ENCODE data around the gene KRTAP5-8.

Gene KRTAP5-8

DNA sequence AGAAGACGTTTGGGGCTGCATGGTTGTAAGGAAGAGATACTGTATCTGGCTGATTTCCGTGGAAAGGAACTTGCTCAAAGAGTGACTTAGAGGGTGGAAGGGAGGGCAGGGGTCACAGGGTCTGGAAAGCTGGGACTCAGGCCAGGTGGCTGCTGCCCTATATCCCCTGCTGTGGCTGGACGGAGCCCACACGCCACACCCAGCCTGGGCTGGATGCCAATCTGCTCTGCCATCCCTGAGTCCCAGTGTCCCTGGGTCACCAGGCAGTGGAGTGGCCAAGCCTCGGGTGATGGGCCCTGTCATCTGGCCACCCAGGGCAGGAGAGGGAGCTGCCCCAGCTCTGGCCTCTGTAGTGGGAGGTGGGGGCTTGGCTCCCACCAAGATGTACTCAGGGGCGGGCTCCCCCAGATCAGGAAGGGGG lies 37.2 kb upstream of the KRTAP5-8 start:
- no peak overlapping the region for H3K4me3 ChIP-seq (ENCODE audit: low read length)
- no peak for DNase-seq (ENCODE audit: low read depth)
- TF ChIP-seq, protein P1, sequence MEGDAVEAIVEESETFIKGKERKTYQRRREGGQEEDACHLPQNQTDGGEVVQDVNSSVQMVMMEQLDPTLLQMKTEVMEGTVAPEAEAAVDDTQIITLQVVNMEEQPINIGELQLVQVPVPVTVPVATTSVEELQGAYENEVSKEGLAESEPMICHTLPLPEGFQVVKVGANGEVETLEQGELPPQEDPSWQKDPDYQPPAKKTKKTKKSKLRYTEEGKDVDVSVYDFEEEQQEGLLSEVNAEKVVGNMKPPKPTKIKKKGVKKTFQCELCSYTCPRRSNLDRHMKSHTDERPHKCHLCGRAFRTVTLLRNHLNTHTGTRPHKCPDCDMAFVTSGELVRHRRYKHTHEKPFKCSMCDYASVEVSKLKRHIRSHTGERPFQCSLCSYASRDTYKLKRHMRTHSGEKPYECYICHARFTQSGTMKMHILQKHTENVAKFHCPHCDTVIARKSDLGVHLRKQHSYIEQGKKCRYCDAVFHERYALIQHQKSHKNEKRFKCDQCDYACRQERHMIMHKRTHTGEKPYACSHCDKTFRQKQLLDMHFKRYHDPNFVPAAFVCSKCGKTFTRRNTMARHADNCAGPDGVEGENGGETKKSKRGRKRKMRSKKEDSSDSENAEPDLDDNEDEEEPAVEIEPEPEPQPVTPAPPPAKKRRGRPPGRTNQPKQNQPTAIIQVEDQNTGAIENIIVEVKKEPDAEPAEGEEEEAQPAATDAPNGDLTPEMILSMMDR (conservative IDR thresholded peaks at IDR 0.05; ENCODE audit: low read depth, low read length), result no peak

DNA sequence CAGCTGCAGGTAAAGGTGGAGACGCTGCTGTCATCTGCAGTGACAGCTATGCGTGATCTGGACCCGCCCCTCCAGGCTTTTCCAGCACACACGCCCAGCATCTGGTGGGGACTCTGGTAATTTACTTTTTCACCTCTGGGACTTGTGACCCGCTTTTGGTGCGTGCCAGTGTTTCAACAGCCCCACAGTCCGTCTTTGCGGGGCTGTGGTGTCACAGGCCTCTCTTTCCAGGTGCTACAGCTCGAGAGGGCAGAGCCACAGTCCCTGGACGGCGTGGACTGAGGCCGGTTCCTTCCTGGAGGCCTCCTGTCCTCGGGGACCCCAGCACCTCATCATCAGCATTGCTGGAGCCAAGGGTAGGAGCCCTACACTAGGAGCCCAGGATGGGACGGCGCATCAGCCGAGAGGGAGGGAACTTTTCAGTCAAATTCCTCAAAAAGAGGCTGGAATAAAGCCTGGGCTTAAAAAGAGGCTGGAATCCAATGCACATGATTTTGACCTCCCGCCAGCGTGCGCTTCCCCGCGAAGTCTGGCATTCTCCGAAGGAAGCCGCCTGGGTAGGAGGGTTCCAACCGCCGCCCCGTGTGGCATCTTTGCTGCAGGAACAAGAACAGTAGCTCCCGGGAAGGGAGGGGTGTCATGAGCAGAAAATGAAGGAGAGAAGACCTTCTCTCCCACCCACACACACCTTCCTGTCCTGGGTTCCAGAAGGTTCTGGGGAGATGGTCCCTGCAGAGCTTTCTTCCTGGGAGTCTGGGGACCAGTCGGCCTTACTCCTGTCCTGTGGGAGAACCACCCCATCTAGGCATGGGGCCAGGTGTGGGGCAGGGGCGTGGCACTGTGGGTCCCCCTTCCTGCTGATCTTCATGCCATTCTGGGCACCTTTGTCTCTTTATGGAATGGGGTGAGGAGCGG lies 36.5 kb upstream of the KRTAP5-8 start:
- TF ChIP-seq, protein P1 (conservative IDR thresholded peaks at IDR 0.05; ENCODE audit: low read depth, low read length), result no peak
- no peak for DNase-seq (ENCODE audit: low read depth)
- no peak overlapping the region for H3K4me3 ChIP-seq (ENCODE audit: low read length)

DNA sequence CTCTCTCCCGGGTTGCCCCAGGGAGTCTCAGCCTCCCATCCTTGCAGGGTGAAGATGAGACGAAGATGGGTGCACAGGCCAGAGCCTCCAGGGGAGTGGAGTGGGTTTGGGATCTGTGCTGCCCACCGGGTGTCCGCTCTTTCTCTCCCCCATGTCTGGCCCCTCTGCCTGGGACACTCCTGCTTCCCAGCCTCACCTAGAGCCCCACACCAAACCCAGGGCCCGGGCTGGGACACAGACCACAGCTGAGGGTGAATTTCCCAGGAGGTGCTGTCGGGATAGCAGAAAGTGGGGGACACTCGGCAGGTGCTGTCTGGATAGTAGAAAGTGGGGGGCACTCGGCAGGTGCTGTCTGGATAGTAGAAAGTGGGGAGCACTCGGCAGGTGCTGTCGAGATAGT lies 35.8 kb upstream of the KRTAP5-8 start:
- no peak for DNase-seq (ENCODE audit: low read depth)
- no peak overlapping the region for H3K4me3 ChIP-seq (ENCODE audit: low read length)
- TF ChIP-seq, protein P1 (conservative IDR thresholded peaks at IDR 0.05; ENCODE audit: low read depth, low read length), result no peak

DNA sequence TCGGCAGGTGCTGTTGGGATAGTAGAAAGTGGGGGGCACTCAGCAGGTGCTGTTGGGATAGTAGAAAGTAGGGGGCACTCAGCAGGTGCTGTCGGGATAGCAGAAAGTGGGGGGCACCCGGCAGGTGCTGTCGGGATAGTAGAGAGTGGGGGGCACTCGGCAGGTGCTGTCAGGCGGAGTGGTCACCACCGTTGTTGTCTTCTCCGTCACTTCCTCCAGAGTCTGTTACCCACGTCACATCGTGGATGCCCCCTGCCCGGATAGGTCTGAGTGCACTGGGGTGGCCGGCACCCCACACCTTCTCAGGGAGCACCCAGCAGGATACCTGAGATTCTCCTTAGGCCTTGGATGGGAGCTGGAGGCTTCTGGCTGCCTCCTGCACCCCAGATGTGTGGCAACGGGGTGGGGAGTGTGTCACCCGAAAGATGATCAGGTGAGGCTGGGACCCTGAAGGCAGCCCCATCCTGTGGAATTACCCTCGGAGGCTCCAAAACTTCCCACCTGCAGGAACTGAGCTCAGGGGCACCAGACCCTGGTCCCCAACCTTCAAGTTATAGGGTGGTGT lies 34.9 kb upstream of the KRTAP5-8 start:
- no peak overlapping the region for H3K4me3 ChIP-seq (ENCODE audit: low read length)
- no peak for DNase-seq (ENCODE audit: low read depth)
- TF ChIP-seq, protein P1 (conservative IDR thresholded peaks at IDR 0.05; ENCODE audit: low read depth, low read length), result no peak

GRCh38 chr11:71504531-71504930 lies 33.3 kb upstream of the KRTAP5-8 start:
- no peak overlapping the region for H3K4me3 ChIP-seq (ENCODE audit: low read length)
- DNase-seq (ENCODE audit: low read depth), result no peak
- TF ChIP-seq, protein P1 (conservative IDR thresholded peaks at IDR 0.05; ENCODE audit: low read depth, low read length), result no peak

DNA sequence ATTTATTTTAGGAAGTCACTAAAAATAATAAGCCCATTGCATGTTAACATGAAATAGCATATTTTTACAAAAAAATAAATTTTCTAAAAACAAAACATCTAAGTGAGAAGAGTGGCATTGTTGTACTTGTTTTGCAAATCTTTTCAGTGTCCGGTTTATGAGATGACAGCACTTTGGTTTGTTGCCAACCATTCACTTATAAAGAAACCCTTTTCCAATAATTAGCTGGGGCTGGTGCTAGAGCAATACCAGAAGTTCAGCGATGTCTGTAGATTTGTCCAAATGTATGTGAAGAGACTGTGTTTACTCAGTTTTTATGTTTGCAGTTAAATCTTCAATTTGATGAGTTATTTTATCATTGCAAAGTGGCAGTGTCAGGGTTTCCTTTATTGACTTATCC lies 32.8 kb upstream of the KRTAP5-8 start:
- no peak overlapping the region for H3K4me3 ChIP-seq (ENCODE audit: low read length)
- TF ChIP-seq, protein P1 (conservative IDR thresholded peaks at IDR 0.05; ENCODE audit: low read depth, low read length), result no peak
- no peak for DNase-seq (ENCODE audit: low read depth)

DNA sequence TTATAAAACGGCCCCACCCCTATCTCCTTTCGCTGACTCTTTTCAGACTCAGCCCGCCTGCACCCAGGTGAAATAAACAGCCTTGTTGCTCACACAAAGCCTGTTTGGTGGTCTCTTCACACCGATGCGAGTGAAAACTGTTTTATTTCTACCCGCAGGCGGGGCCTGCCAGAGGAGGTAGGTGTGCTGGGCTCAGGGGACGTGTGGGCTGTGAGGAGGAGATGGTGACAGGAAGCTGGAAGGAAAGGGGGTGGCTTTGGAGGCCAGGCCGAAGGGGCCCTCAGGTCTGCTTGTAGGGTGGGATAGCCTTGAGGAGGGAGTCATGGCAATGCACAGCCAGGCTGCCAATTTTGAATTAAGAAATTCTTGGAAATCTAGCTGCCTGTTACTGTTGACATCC lies 32.0 kb upstream of the KRTAP5-8 start:
- DNase-seq (ENCODE audit: low read depth), result no peak
- H3K4me3 ChIP-seq (ENCODE audit: low read length), result no peak overlapping the region
- TF ChIP-seq, protein P1 (conservative IDR thresholded peaks at IDR 0.05; ENCODE audit: low read depth, low read length), result no peak

Data from retinal pigment epithelial cell (primary cell).